AG04450 (cell line): ENCODE results near the gene PLIN3. TPM values are rescaled to one million over a fixed set of nuclear protein-coding genes. Genes with fewer than 3 reads are reported as not detected.

Experiments used
- polyA plus RNA-seq: library from polyadenylated mRNA; depleted of rRNA; stranded (reverse); fragments of >200 nt; gene quantifications from 2 replicates; pipeline ENCODE4 v1.2.3, GENCODE V29; 2011; rRNA removed

The PLIN3 gene
- polyA plus RNA-seq, 1 experiment = 103 TPM

Other genes with a start within 250 kb of the PLIN3 start
- 4.1 and 4.7 TPM in 2 replicates for gene TNFAIP8L1, start 228.2 kb downstream of the PLIN3 start, polyA plus RNA-seq
- 126 and 160 TPM in 2 replicates for gene MYDGF, start 197.3 kb downstream of the PLIN3 start, polyA plus RNA-seq
- gene DPP9, start 143.8 kb downstream of the PLIN3 start, polyA plus RNA-seq = 5.6 and 9.0 TPM in 2 replicates
- gene FEM1A, start 75.9 kb downstream of the PLIN3 start, polyA plus RNA-seq = 3.0 and 4.0 TPM in 2 replicates
- 1.0 and 2.9 TPM in 2 replicates for gene TICAM1, start 36.0 kb downstream of the PLIN3 start, polyA plus RNA-seq
- not detected in 2 replicates for gene ARRDC5, start 35.2 kb upstream of the PLIN3 start, polyA plus RNA-seq
- 6.1 and 7.1 TPM in 2 replicates for gene UHRF1, start 41.8 kb upstream of the PLIN3 start, polyA plus RNA-seq
- 7.7 and 10.6 TPM in 2 replicates for gene KDM4B, start 101.4 kb upstream of the PLIN3 start, polyA plus RNA-seq